ENCODE data around the gene DNAAF5.

DNA sequence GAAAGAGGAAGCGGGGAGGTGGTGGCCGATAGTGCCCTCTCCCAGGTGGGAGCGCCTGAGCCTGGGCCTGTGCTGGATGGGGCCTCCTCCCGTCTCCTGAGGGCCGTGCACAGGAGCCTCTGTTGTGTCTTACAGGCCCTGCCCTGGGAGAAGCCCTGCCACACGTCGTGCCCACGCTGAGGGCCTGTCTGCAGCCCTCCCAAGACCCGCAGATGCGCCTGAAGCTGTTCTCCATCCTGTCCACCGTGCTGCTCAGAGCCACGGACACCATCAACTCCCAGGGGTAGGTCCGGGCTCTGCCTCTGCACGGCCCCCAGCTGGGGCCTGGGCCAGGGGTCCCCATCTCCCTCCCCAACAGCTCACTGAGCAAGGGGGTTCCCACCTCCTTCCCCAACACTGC lies 43.8 kb downstream of the DNAAF5 start:
- TF ChIP-seq POLR2A (IDR thresholded peaks at IDR 0.05) (no peak), POLR2AphosphoS5 (IDR thresholded peaks at IDR 0.05) (no peak)
- TF ChIP-seq, protein P1, sequence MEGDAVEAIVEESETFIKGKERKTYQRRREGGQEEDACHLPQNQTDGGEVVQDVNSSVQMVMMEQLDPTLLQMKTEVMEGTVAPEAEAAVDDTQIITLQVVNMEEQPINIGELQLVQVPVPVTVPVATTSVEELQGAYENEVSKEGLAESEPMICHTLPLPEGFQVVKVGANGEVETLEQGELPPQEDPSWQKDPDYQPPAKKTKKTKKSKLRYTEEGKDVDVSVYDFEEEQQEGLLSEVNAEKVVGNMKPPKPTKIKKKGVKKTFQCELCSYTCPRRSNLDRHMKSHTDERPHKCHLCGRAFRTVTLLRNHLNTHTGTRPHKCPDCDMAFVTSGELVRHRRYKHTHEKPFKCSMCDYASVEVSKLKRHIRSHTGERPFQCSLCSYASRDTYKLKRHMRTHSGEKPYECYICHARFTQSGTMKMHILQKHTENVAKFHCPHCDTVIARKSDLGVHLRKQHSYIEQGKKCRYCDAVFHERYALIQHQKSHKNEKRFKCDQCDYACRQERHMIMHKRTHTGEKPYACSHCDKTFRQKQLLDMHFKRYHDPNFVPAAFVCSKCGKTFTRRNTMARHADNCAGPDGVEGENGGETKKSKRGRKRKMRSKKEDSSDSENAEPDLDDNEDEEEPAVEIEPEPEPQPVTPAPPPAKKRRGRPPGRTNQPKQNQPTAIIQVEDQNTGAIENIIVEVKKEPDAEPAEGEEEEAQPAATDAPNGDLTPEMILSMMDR (IDR thresholded peaks at IDR 0.05), result no peak
